Measurements from ENCODE around the gene GPR4.

Gene GPR4

GRCh38 chr19:45547211-45547770 lies 54.7 kb downstream of the GPR4 start:
- DNase-seq: no peak

- no peak for DNase-seq
These were observed 59.8 kb downstream of the GPR4 start for GRCh38 chr19:45542234-45542668.
